Retinal pigment epithelial cell (primary cell): Measurements from ENCODE around the gene PRR5L.

ENCODE experiments used
- DNase-seq: peaks from one replicate; pipeline ENCODE4 v3.0.0-alpha.2; 2010; ENCODE audit warnings: low read depth
- H3K4me3 ChIP-seq: 2 replicates; pipeline ENCODE4 v1.5.1; 2011; ENCODE audit warnings: mild to moderate bottlenecking, low read length, control low read depth, moderate library complexity
- CTCF ChIP-seq: conservative IDR thresholded peaks from 2 replicates; pipeline ENCODE4 v1.5.1; 2011; ENCODE audit warnings: low read depth, low read length, control low read depth, inconsistent platforms

PRR5L gene

GRCh38 chr11:36385121-36385970 is 89.3 kb downstream of the PRR5L start:
- no peak for DNase-seq
- TF ChIP-seq CTCF: no peak
- no peak overlapping the region for H3K4me3 ChIP-seq

- no peak for TF ChIP-seq CTCF
- DNase-seq: no peak
- H3K4me3 ChIP-seq: no peak overlapping the region
These were observed 90.3 kb downstream of the PRR5L start for GRCh38 chr11:36386411-36386810.

GRCh38 chr11:36388071-36388470 is 92.0 kb downstream of the PRR5L start:
- DNase-seq: no peak
- no peak overlapping the region for H3K4me3 ChIP-seq
- no peak for TF ChIP-seq CTCF

- DNase-seq: no peak
- no peak for TF ChIP-seq CTCF
- H3K4me3 ChIP-seq: no peak overlapping the region
These were observed 92.9 kb downstream of the PRR5L start for GRCh38 chr11:36388951-36389350.

GRCh38 chr11:36389811-36390210 is 93.7 kb downstream of the PRR5L start:
- no peak overlapping the region for H3K4me3 ChIP-seq
- DNase-seq: no peak
- TF ChIP-seq CTCF: no peak

GRCh38 chr11:36390963-36391471 is 94.9 kb downstream of the PRR5L start:
- DNase-seq: no peak
- no peak for TF ChIP-seq CTCF

GRCh38 chr11:36392196-36392595 is 96.1 kb downstream of the PRR5L start:
- no peak for DNase-seq
- H3K4me3 ChIP-seq: no peak overlapping the region
- no peak for TF ChIP-seq CTCF

More at GRCh38 chr11:36390963-36391471, 94.9 kb downstream of the PRR5L start:
- H3K4me3 ChIP-seq: no peak overlapping the region
